HEK293 (cell line): ENCODE results near the gene GGT5.

Source experiments
- CTCF ChIA-PET: fragments of 350-600 bp; formaldehyde crosslinking; extraction: SDS; loops from one replicate; lab custom pipeline; 2021; ENCODE audit warnings: antibody characterized with exemption; lab: Yijun Ruan, JAX
- POLR2A ChIA-PET: fragments of 300-600 bp; formaldehyde crosslinking; extraction: SDS; loops from one replicate; lab custom pipeline; 2020; ENCODE audit warnings: antibody characterized with exemption, inconsistent platforms; lab: Yijun Ruan, JAX
- H3K27ac ChIP-seq: fragments of 200-500 bp; sonication (Bioruptor generic); 2 replicates; pipeline ENCODE4 v1.5.1; 2014; ENCODE audit warnings: low read depth, low read length, control low read depth, inconsistent platforms; ENCODE audit errors: extremely low read depth
- H3K36me3 ChIP-seq, 2 experiments: fragments of 200-500 bp in 1 of 2; sonication (Bioruptor generic) in 1 of 2; 1 replicate in 1 of 2; 2 replicates in 1 of 2; pipeline ENCODE4 v1.5.1; 2014 to 2017; ENCODE audit warnings: inconsistent platforms in 2 of 2, low read length in 2 of 2; ENCODE audit not compliant: control insufficient read depth in 2 of 2, insufficient read depth in 1 of 2
- H3K4me1 ChIP-seq: fragments of 200-500 bp; sonication (Bioruptor generic); 2 replicates; pipeline ENCODE4 v1.5.1; 2014; ENCODE audit warnings: mild to moderate bottlenecking, low read length, inconsistent platforms; ENCODE audit not compliant: control insufficient read depth, insufficient read depth
- H3K4me3 ChIP-seq: 2 replicates; pipeline ENCODE4 v1.5.1; 2011; ENCODE audit warnings: low read depth, mild to moderate bottlenecking, control low read depth, low read length, moderate library complexity
- H3K9me3 ChIP-seq: fragments of 200-500 bp; sonication (Bioruptor generic); 2 replicates; pipeline ENCODE4 v1.5.1; 2014; ENCODE audit warnings: low read depth, low read length, inconsistent platforms; ENCODE audit not compliant: control insufficient read depth, insufficient read depth
- EGR2 ChIP-seq: fragments of 450-650 bp; formaldehyde crosslinking; IDR thresholded peaks from 2 replicates; pipeline ENCODE4 v1.5.1; 2016; ENCODE audit warnings: low read depth, missing biosample characterization, missing genetic modification characterization
- MZF1 ChIP-seq: fragments of 450-650 bp; formaldehyde crosslinking; IDR thresholded peaks from 2 replicates; pipeline ENCODE4 v1.5.1; 2017; ENCODE audit warnings: missing biosample characterization, missing genetic modification characterization, borderline replicate concordance
- SP2 ChIP-seq: fragments of 450-650 bp; formaldehyde crosslinking; IDR thresholded peaks from 2 replicates; pipeline ENCODE4 v1.5.1; 2016; ENCODE audit warnings: missing biosample characterization, missing genetic modification characterization
- TRIM28 ChIP-seq: IDR thresholded peaks from 2 replicates; pipeline ENCODE4 v1.6.1; 2011; ENCODE audit warnings: low read length, control low read depth, borderline replicate concordance
- WT1 ChIP-seq: fragments of 450-650 bp; formaldehyde crosslinking; IDR thresholded peaks from 2 replicates; pipeline ENCODE4 v1.5.1; 2016; ENCODE audit warnings: missing biosample characterization, missing genetic modification characterization
- ZBTB21 ChIP-seq: fragments of 450-650 bp; formaldehyde crosslinking; IDR thresholded peaks from 2 replicates; pipeline ENCODE4 v1.5.1; 2017; ENCODE audit warnings: missing biosample characterization, missing genetic modification characterization
- ZFHX2 ChIP-seq: fragments of 450-650 bp; formaldehyde crosslinking; conservative IDR thresholded peaks from 2 replicates; pipeline ENCODE4 v1.5.1; 2016; ENCODE audit warnings: missing biosample characterization, missing genetic modification characterization
- ZNF10 ChIP-seq: fragments of 450-650 bp; formaldehyde crosslinking; IDR thresholded peaks from 2 replicates; pipeline ENCODE4 v1.5.1; 2017; ENCODE audit warnings: missing biosample characterization, missing genetic modification characterization
- ZNF157 ChIP-seq: fragments of 450-650 bp; formaldehyde crosslinking; IDR thresholded peaks from 2 replicates; pipeline ENCODE4 v1.5.1; 2016; ENCODE audit warnings: missing biosample characterization, missing genetic modification characterization
- ZNF175 ChIP-seq: fragments of 450-650 bp; formaldehyde crosslinking; IDR thresholded peaks from 2 replicates; pipeline ENCODE4 v1.5.1; 2016; ENCODE audit warnings: missing biosample characterization, missing genetic modification characterization
- ZNF19 ChIP-seq: fragments of 450-650 bp; formaldehyde crosslinking; IDR thresholded peaks from 2 replicates; pipeline ENCODE4; 2016; ENCODE audit warnings: missing biosample characterization, missing genetic modification characterization, low read depth
- ZNF223 ChIP-seq: fragments of 450-650 bp; formaldehyde crosslinking; IDR thresholded peaks from 2 replicates; pipeline ENCODE4 v1.5.1; 2016; ENCODE audit warnings: missing biosample characterization, missing genetic modification characterization
- ZNF24 ChIP-seq: fragments of 450-650 bp; formaldehyde crosslinking; IDR thresholded peaks from 2 replicates; pipeline ENCODE4 v1.5.1; 2016; ENCODE audit warnings: missing biosample characterization, missing genetic modification characterization
- ZNF521 ChIP-seq: fragments of 450-650 bp; formaldehyde crosslinking; IDR thresholded peaks from 2 replicates; pipeline ENCODE4 v1.5.1; 2017; ENCODE audit warnings: missing biosample characterization, mild to moderate bottlenecking, missing genetic modification characterization
- ZNF530 ChIP-seq: fragments of 450-650 bp; formaldehyde crosslinking; IDR thresholded peaks from 2 replicates; pipeline ENCODE4 v1.5.1; 2016; ENCODE audit warnings: low read depth, missing biosample characterization, missing genetic modification characterization
- ZNF558 ChIP-seq: fragments of 450-650 bp; formaldehyde crosslinking; IDR thresholded peaks from 2 replicates; pipeline ENCODE4 v1.5.1; 2016; ENCODE audit warnings: missing biosample characterization, missing genetic modification characterization
- ZNF629 ChIP-seq: fragments of 450-650 bp; formaldehyde crosslinking; IDR thresholded peaks from 2 replicates; pipeline ENCODE4 v1.5.1; 2017; ENCODE audit warnings: missing biosample characterization, missing genetic modification characterization
- ZNF654 ChIP-seq: fragments of 450-650 bp; formaldehyde crosslinking; IDR thresholded peaks from 2 replicates; pipeline ENCODE4 v1.5.1; 2016; ENCODE audit warnings: low read depth, missing biosample characterization, missing genetic modification characterization
- ZNF701 ChIP-seq: fragments of 450-650 bp; formaldehyde crosslinking; IDR thresholded peaks from 2 replicates; pipeline ENCODE4 v1.5.1; 2016; ENCODE audit warnings: missing biosample characterization, missing genetic modification characterization
- ZNF768 ChIP-seq: fragments of 450-650 bp; formaldehyde crosslinking; IDR thresholded peaks from 2 replicates; pipeline ENCODE4 v1.5.1; 2018; ENCODE audit warnings: missing biosample characterization, mild to moderate bottlenecking, missing genetic modification characterization
- ZNF830 ChIP-seq: fragments of 450-650 bp; IDR thresholded peaks from 2 replicates; pipeline ENCODE4 v1.5.0; 2018; ENCODE audit warnings: missing biosample characterization, missing genetic modification characterization, low read depth, mild to moderate bottlenecking, moderate library complexity
- TF ChIP-seq, protein P1 (sequence below): fragments of 450-650 bp; formaldehyde crosslinking; IDR thresholded peaks from 2 replicates; pipeline ENCODE4 v1.5.1; 2016; ENCODE audit warnings: missing biosample characterization, missing genetic modification characterization
- TF ChIP-seq, protein P2 (sequence below): fragments of 450-650 bp; formaldehyde crosslinking; IDR thresholded peaks from 2 replicates; pipeline ENCODE4 v1.5.1; 2016; ENCODE audit warnings: missing biosample characterization, missing genetic modification characterization, borderline replicate concordance
- TF ChIP-seq, protein P3 (sequence below): fragments of 450-650 bp; formaldehyde crosslinking; IDR thresholded peaks from 2 replicates; pipeline ENCODE4 v1.5.1; 2016; ENCODE audit warnings: missing biosample characterization, missing genetic modification characterization

The GGT5 gene

GRCh38 chr22:24186352-24186740 is 58.5 kb downstream of the GGT5 start:
- ChIA-PET CTCF (no interaction called here), POLR2A (no interaction called here)
- Histone ChIP-seq H3K4me3 (no peak overlapping the region), H3K27ac (no peak overlapping the region), H3K9me3 (no peaks in the 10 kb centered on the region), H3K36me3 (no peaks in the 10 kb centered on the region), H3K4me1 (peaks cover 3% of the 10 kb centered on the region; the same call in 1 of the 2 replicates)
- TF ChIP-seq ZNF24 (no peak), ZFHX2 (no peak), MZF1 (tag by site-specific recombination) (no peak), EGR2 (tag by site-specific recombination) (no peak), ZNF629 (tag by site-specific recombination) (no peak), ZNF701 (tag by site-specific recombination) (no peak), ZBTB21 (tag by site-specific recombination) (no peak)

DNA sequence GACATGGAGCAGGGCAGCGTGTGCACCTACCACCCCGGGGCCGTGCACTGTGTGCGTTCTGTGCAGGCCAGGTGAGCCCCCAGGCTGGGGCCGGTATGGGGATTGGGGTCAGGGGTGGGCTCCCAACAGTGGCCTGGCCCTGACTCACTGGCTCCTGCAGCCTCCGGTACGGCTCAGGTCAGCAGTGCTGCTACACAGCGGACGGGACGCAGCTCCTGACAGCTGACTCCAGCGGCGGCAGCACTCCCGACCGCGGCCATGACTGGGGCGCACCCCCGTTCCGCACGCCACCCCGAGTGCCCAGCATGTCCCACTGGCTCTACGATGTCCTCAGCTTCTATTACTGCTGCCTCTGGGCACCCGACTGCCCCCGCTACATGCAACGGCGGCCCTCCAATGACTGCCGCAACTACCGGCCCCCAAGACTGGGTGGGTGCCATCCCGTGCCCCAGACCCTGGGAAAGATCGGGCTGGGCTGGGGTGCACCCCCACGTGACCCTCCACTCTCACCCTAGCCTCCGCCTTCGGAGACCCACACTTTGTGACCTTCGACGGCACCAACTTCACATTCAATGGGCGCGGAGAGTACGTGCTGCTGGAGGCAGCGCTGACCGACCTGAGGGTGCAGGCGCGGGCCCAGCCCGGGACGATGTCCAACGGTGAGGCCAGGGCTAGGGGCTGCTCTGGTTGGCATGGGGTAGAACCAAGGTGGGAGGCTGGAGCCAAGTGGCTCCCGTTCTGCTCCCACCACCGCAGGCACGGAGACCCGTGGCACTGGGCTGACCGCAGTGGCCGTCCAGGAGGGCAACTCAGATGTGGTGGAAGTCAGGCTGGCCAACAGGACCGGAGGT is 59.2 kb downstream of the GGT5 start:
- Histone ChIP-seq H3K36me3 (no peaks in the 10 kb centered on the region), H3K27ac (no peak overlapping the region), H3K4me3 (no peak overlapping the region), H3K4me1 (peaks cover 3% of the 10 kb centered on the region; the same call in 1 of the 2 replicates), H3K9me3 (no peaks in the 10 kb centered on the region)
- POLR2A ChIA-PET: no interaction called here
- CTCF ChIA-PET: no interaction called here
- TF ChIP-seq SP2: no peak
- no peak for TF ChIP-seq ZNF19 (tag by site-specific recombination)
- TF ChIP-seq, protein P1, sequence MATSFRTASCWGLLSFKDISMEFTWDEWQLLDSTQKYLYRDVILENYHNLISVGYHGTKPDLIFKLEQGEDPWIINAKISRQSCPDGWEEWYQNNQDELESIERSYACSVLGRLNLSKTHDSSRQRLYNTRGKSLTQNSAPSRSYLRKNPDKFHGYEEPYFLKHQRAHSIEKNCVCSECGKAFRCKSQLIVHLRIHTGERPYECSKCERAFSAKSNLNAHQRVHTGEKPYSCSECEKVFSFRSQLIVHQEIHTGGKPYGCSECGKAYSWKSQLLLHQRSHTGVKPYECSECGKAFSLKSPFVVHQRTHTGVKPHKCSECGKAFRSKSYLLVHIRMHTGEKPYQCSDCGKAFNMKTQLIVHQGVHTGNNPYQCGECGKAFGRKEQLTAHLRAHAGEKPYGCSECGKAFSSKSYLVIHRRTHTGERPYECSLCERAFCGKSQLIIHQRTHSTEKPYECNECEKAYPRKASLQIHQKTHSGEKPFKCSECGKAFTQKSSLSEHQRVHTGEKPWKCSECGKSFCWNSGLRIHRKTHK (tag by site-specific recombination): no peak
- TF ChIP-seq TRIM28: no peak
- TF ChIP-seq ZNF654 (tag by site-specific recombination): no peak
- TF ChIP-seq ZNF768 (tag by site-specific recombination): no peak
- TF ChIP-seq, protein P2, sequence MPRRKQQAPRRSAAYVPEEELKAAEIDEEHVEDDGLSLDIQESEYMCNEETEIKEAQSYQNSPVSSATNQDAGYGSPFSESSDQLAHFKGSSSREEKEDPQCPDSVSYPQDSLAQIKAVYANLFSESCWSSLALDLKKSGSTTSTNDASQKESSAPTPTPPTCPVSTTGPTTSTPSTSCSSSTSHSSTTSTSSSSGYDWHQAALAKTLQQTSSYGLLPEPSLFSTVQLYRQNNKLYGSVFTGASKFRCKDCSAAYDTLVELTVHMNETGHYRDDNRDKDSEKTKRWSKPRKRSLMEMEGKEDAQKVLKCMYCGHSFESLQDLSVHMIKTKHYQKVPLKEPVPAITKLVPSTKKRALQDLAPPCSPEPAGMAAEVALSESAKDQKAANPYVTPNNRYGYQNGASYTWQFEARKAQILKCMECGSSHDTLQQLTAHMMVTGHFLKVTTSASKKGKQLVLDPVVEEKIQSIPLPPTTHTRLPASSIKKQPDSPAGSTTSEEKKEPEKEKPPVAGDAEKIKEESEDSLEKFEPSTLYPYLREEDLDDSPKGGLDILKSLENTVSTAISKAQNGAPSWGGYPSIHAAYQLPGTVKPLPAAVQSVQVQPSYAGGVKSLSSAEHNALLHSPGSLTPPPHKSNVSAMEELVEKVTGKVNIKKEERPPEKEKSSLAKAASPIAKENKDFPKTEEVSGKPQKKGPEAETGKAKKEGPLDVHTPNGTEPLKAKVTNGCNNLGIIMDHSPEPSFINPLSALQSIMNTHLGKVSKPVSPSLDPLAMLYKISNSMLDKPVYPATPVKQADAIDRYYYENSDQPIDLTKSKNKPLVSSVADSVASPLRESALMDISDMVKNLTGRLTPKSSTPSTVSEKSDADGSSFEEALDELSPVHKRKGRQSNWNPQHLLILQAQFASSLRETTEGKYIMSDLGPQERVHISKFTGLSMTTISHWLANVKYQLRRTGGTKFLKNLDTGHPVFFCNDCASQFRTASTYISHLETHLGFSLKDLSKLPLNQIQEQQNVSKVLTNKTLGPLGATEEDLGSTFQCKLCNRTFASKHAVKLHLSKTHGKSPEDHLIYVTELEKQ (tag by site-specific recombination): no peak
- TF ChIP-seq, all 188 proteins: peak for 0

GRCh38 chr22:24185001-24185500 is 59.8 kb downstream of the GGT5 start:
- H3K4me3 ChIP-seq: no peak overlapping the region
- H3K4me1 ChIP-seq: peaks cover 3% of the 10 kb centered on the region; the same call in 1 of the 2 replicates
- ChIA-PET POLR2A (no interaction called here), CTCF (no interaction called here)
- H3K36me3 ChIP-seq: no peaks in the 10 kb centered on the region
- no peak overlapping the region for H3K27ac ChIP-seq
- H3K9me3 ChIP-seq: no peaks in the 10 kb centered on the region
- TF ChIP-seq ZNF175 (tag by site-specific recombination): no peak
- TF ChIP-seq, protein P3, sequence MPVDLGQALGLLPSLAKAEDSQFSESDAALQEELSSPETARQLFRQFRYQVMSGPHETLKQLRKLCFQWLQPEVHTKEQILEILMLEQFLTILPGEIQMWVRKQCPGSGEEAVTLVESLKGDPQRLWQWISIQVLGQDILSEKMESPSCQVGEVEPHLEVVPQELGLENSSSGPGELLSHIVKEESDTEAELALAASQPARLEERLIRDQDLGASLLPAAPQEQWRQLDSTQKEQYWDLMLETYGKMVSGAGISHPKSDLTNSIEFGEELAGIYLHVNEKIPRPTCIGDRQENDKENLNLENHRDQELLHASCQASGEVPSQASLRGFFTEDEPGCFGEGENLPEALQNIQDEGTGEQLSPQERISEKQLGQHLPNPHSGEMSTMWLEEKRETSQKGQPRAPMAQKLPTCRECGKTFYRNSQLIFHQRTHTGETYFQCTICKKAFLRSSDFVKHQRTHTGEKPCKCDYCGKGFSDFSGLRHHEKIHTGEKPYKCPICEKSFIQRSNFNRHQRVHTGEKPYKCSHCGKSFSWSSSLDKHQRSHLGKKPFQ (tag by site-specific recombination): no peak
- TF ChIP-seq ZNF10 (tag by site-specific recombination): no peak
- TF ChIP-seq ZNF157 (tag by site-specific recombination): no peak
- TF ChIP-seq ZNF223 (tag by site-specific recombination): no peak
- TF ChIP-seq ZNF558 (tag by site-specific recombination): no peak
- TF ChIP-seq ZNF530 (tag by site-specific recombination): no peak
- TF ChIP-seq ZNF830 (tag by site-specific recombination): no peak
- TF ChIP-seq WT1 (tag by site-specific recombination): no peak
- no peak for TF ChIP-seq ZNF521 (tag by site-specific recombination)
